ENCODE measurements around the gene TTLL1. TPM values are rescaled to one million over a fixed set of nuclear protein-coding genes. Genes with fewer than 3 reads are reported as not detected.

Gene TTLL1
- total and polyA plus RNA-seq, 2 donors (not counting 1 experiment from before 2014, with no cell fraction given), result 15.7 to 15.8 TPM

DNA sequence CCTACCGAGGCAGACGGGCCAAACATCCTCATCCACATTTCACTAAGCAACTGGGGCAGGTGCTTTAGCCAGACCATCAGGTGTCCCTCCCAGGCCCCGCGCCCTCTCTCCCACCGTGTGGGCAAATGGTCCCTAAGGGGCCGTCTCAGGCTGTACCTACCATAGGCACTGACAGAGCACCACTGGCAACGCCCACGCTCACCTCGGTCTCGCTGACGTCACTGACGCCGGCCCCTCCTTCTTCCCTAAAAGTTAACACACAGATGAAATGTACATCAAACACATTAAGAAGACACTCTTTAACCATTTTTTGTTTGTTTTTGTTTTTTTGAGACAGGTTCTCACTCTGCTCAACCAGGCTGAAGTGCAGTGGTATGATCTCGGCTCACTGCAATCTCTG, 9.4 kb downstream of the TTLL1 start:
- Histone ChIP-seq H2AFZ (ENCODE audit: low read length) (no peak overlapping the region), H3K27me3 (ENCODE audit: control insufficient read depth, insufficient read depth, low read length) (no peaks in the 10 kb centered on the region), H3K79me2 (ENCODE audit: control insufficient read depth, insufficient read depth, low read length) (no peaks in the 10 kb centered on the region), H3K4me3 (replicated peaks in 1 of 4; ENCODE audit: control extremely low read depth in 1 of 4, insufficient read depth in 1 of 4, low read depth in 3 of 4, low read length in 4 of 4) (no peak overlapping the region), H3K9me3 (ENCODE audit: control insufficient read depth, insufficient read depth, low read depth, low read length) (no peaks in the 10 kb centered on the region), H3K4me2 (ENCODE audit: extremely low read depth, insufficient read depth, low read length) (no peak overlapping the region), H4K20me1 (ENCODE audit: control insufficient read depth, extremely low read depth, insufficient read depth, low read length) (no peaks in the 10 kb centered on the region), H3K4me1 (ENCODE audit: control insufficient read depth, extremely low read depth, insufficient read depth, low read length) (no peaks in the 10 kb centered on the region), H3K36me3 (ENCODE audit: control insufficient read depth, insufficient read depth, low read length) (no peaks in the 10 kb centered on the region), H3K27ac (ENCODE audit: insufficient read depth, low read length) (no peak overlapping the region), H3K9ac (ENCODE audit: insufficient read depth, low read length) (no peak overlapping the region)
- DNase-seq (ENCODE audit: low read depth in 2 of 2), result no peak
- no peak for TF ChIP-seq EZH2 (IDR thresholded peaks at IDR 0.05; ENCODE audit: low read length, missing control alignments)
- TF ChIP-seq, protein P1, sequence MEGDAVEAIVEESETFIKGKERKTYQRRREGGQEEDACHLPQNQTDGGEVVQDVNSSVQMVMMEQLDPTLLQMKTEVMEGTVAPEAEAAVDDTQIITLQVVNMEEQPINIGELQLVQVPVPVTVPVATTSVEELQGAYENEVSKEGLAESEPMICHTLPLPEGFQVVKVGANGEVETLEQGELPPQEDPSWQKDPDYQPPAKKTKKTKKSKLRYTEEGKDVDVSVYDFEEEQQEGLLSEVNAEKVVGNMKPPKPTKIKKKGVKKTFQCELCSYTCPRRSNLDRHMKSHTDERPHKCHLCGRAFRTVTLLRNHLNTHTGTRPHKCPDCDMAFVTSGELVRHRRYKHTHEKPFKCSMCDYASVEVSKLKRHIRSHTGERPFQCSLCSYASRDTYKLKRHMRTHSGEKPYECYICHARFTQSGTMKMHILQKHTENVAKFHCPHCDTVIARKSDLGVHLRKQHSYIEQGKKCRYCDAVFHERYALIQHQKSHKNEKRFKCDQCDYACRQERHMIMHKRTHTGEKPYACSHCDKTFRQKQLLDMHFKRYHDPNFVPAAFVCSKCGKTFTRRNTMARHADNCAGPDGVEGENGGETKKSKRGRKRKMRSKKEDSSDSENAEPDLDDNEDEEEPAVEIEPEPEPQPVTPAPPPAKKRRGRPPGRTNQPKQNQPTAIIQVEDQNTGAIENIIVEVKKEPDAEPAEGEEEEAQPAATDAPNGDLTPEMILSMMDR (conservative IDR thresholded peaks at IDR 0.05 in 1 of 2, IDR thresholded peaks at IDR 0.05 in 1 of 2; ENCODE audit: low read depth in 1 of 2, low read length in 2 of 2), result no peak

DNA sequence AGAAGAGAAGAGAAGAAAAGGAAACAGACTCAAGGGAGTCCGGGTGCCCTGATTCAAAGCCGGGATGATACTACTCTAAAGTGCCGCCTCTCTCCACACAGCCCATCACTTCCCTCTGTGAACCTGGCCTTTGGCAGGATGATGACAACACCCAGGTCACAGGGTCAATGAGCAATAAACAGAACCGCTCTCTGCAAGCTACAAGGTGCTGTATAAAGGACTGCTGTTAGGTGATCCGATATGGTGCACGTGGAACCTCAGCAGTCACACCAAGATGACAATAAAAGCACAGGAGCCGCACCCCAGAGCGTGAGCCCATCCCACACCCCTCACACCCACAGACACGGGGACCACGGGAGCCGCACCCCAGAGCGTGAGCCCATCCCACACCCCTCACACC, 10.7 kb downstream of the TTLL1 start:
- Histone ChIP-seq H3K4me2 (ENCODE audit: extremely low read depth, insufficient read depth, low read length) (no peak overlapping the region), H3K4me3 (replicated peaks in 1 of 4; ENCODE audit: control extremely low read depth in 1 of 4, insufficient read depth in 1 of 4, low read depth in 3 of 4, low read length in 4 of 4) (no peak overlapping the region), H2AFZ (ENCODE audit: low read length) (no peak overlapping the region), H3K27ac (ENCODE audit: insufficient read depth, low read length) (no peak overlapping the region), H4K20me1 (ENCODE audit: control insufficient read depth, extremely low read depth, insufficient read depth, low read length) (no peaks in the 10 kb centered on the region), H3K36me3 (ENCODE audit: control insufficient read depth, insufficient read depth, low read length) (no peaks in the 10 kb centered on the region), H3K79me2 (ENCODE audit: control insufficient read depth, insufficient read depth, low read length) (no peaks in the 10 kb centered on the region), H3K9ac (ENCODE audit: insufficient read depth, low read length) (no peak overlapping the region), H3K9me3 (ENCODE audit: control insufficient read depth, insufficient read depth, low read depth, low read length) (no peaks in the 10 kb centered on the region), H3K27me3 (ENCODE audit: control insufficient read depth, insufficient read depth, low read length) (no peaks in the 10 kb centered on the region), H3K4me1 (ENCODE audit: control insufficient read depth, extremely low read depth, insufficient read depth, low read length) (no peaks in the 10 kb centered on the region)
- no peak for DNase-seq (ENCODE audit: low read depth in 2 of 2)
- no peak for TF ChIP-seq EZH2 (IDR thresholded peaks at IDR 0.05; ENCODE audit: low read length, missing control alignments)
- TF ChIP-seq, protein P1 (conservative IDR thresholded peaks at IDR 0.05 in 1 of 2, IDR thresholded peaks at IDR 0.05 in 1 of 2; ENCODE audit: low read depth in 1 of 2, low read length in 2 of 2), result no peak

DNA sequence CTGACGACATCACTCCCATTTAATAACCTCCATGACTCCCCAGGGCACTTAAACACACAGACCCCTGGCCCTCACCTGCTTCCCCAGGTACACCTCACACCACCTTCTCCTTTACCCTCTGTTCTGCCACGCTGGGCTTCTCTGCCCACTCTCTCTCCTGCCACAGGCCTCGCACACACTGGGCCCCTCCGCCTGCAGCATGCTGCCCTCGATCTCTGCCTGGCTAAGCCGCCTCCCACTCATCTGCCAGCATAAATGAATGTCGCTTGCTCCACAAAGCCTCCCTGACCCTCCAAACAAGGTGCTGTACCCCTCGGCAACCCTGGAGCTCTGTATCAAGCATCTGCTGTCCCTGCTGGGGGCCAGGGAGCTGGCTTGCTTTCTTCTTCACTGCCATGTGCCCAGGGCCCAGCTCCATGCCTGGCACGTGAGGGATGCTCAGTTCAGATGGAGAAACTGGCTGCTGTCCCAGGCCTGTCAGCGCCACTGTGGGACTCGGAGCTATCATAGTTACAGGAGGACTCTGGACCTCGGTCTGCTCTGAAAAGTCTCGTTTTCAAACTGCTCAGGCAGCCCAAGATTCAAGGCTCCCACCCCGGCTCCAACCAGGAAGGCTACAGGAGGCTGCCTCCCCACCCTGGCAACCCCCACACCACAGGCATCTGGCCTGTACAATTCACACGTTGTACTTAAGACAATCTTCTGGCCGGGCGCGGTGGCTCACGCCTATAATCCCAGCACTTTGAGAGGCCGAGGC, 11.9 kb downstream of the TTLL1 start:
- Histone ChIP-seq H3K9ac (ENCODE audit: insufficient read depth, low read length) (no peak overlapping the region), H3K4me1 (ENCODE audit: control insufficient read depth, extremely low read depth, insufficient read depth, low read length) (no peaks in the 10 kb centered on the region), H3K79me2 (ENCODE audit: control insufficient read depth, insufficient read depth, low read length) (no peaks in the 10 kb centered on the region), H3K27ac (ENCODE audit: insufficient read depth, low read length) (no peak overlapping the region), H2AFZ (ENCODE audit: low read length) (no peak overlapping the region), H3K9me3 (ENCODE audit: control insufficient read depth, insufficient read depth, low read depth, low read length) (no peaks in the 10 kb centered on the region), H3K4me2 (ENCODE audit: extremely low read depth, insufficient read depth, low read length) (no peak overlapping the region), H3K36me3 (ENCODE audit: control insufficient read depth, insufficient read depth, low read length) (no peaks in the 10 kb centered on the region), H3K4me3 (replicated peaks in 1 of 4; ENCODE audit: control extremely low read depth in 1 of 4, insufficient read depth in 1 of 4, low read depth in 3 of 4, low read length in 4 of 4) (no peak overlapping the region), H4K20me1 (ENCODE audit: control insufficient read depth, extremely low read depth, insufficient read depth, low read length) (no peaks in the 10 kb centered on the region), H3K27me3 (ENCODE audit: control insufficient read depth, insufficient read depth, low read length) (no peaks in the 10 kb centered on the region)
- TF ChIP-seq, protein P1 (conservative IDR thresholded peaks at IDR 0.05 in 1 of 2, IDR thresholded peaks at IDR 0.05 in 1 of 2; ENCODE audit: low read depth in 1 of 2, low read length in 2 of 2), result no peak
- TF ChIP-seq EZH2 (IDR thresholded peaks at IDR 0.05; ENCODE audit: low read length, missing control alignments), result no peak
- DNase-seq (ENCODE audit: low read depth in 2 of 2), result no peak

Measured in fibroblast of lung (primary cell).